Activated naive CD4-positive, alpha-beta T cell treated with anti-CD3 and anti-CD28 coated beads, Interleukin-2, amount 50 U/mL, for 16 hours (primary cell): ENCODE data around the gene CARMIL1.
A peak's percentile ranks its signal among the peaks of the same experiment; 100 is the strongest.

ENCODE experiments used
- DNase-seq: peaks from one replicate; pipeline ENCODE4 v3.0.0-alpha.2; 2020

The CARMIL1 gene

DNA sequence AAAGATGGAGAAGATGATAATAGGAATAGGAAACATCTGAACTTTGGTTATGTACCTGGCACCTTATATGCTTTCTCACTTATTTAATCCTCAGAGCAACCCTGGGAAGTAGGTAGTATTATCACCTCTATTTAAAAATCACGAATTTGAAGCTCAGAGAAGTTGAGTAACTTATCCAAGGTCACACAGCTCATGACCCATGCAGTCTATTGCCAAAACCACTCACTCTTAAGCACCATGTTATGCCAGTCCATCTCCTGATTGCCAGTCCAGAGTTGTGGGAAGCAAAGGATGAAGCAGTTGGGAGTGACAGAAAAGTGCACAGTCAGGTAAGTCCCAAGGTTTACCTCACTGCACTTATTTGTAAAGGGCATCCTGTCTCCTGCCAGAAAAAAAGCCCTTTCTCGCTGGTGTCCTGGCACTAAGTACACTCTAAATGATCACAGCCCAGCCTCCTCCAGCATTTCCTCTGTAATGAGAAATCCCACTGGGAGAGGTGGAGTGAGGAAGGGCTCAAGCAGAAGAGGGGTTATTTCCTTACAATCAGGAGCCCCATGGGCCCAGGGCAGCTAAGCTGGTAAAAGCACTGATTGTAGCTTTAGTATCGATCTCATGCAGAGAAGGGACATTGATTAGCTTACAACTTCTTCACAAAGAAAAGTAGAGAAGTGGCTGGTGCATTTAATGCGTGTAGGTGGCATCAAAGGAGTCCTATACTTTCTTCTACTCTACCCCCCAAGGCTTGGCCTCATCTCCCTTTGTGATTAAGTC is 351.5 kb downstream of the CARMIL1 start:
- no peak for DNase-seq

- DNase-seq = no peak
Observed at GRCh38 chr6:25635886-25636317, 356.7 kb downstream of the CARMIL1 start.

DNA sequence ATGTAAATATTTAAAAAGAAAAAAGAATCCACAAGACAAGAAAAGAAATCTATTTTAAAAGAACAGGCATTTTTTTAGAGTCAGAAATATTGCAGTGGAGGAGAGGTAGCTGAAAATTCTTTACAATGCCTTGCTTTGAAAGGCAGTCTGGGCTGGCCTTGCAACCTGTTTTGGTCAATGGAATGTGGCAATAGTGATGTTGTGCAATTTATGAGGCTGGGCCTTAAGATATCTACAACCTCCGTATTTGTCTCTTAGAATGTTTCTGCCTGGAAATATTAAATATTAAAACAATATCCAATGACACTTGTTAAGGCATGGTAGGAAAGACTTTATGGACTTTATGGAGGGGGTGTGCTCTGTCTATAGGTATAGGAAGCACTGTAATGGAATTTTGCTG is 358.0 kb downstream of the CARMIL1 start:
- no peak for DNase-seq

DNA sequence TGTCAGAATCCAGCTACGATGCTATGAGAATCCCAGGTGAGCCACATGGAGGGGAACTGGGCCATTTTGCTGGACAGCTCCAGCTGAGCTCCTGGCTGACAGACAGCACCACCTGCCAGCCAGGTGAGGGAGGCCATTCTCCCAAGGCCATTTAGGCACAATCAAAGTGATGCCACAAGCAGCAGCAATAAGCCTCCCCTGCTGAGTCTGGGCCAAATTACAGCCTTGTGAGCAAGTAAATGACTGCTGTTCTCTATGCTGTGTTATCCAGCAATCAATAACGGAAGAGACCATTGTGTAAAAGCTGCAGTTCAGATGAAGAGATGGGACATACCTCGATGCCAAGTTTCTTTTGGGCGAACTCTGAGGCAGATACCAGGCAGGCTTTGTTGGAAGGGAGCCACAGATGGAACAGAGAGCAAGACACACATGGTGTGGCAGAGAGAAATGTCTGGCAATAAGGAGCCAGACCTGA is 358.8 kb downstream of the CARMIL1 start:
- no peak for DNase-seq

GRCh38 chr6:25639653-25640052 is 360.5 kb downstream of the CARMIL1 start:
- DNase-seq = no peak

GRCh38 chr6:25640446-25640845 is 361.3 kb downstream of the CARMIL1 start:
- no peak for DNase-seq

- no peak for DNase-seq
Observed at GRCh38 chr6:25640891-25641290, 361.7 kb downstream of the CARMIL1 start.

- no peak for DNase-seq
Observed at GRCh38 chr6:25641377-25641776, 362.2 kb downstream of the CARMIL1 start.

DNA sequence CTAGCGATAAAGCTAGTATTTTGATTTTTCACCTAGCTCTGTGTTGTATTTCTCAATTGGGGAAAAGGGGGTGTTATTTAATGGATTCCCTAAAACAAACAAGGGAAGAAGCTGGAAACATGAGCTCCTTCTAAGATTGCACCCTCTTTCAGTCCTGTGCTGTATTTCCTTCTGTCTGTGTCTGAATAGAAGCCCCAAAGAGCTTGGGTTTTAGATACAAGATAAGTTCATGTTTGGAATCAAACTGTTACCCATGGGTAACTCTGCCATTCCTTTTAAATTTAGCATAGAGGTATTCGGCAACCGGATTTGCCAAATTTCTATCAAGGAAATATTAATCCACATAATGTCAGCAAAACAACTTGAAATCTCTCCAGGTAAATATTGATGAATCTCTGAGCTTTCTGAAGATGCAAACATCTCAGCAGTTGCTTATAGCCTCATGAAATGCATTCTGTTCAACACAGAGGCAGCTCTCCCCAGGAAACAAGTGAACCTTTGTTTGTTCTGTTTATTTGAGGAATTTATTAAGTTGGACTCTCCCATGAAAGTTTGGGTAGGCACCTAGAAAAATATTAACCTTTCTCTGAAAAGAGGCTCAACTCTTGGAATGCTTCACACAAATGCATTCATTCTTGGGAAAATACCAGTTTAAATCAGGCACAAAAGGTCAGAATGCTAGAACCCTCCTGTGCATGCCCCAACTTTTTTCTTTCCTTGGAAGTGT is 362.9 kb downstream of the CARMIL1 start:
- DNase-seq = no peak

GRCh38 chr6:25642667-25643328 is 363.6 kb downstream of the CARMIL1 start:
- DNase-seq = no peak

- no peak for DNase-seq
Observed at GRCh38 chr6:25645916-25646315, 366.7 kb downstream of the CARMIL1 start.

DNA sequence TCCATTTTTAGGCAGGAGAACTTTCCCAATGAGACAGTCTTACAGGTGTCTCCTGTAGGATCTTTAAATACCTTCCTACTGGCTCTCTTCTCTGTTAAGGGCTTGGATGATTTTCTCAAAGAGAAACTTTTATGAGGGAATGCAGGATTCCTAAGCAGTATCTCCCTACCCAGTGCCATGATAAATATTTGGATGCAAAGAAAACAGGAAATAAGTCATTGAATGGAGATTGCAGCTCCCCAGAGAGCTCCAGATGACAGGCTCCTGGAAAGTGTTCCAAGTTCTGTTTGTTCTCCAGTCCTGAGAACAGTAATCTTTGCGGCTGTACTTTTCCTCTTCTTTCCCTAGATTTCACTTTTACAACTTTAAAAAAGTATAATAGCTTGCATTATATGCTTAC is 370.4 kb downstream of the CARMIL1 start:
- DNase-seq = no peak

- peak; percentile 30 for DNase-seq
Observed at GRCh38 chr6:25652007-25652515, 372.9 kb downstream of the CARMIL1 start, which contains the start of gene SCGN. Gene SCGN (plus strand): TSS chr6:25652215. CDS start chr6:25652404, 189 bp downstream.

GRCh38 chr6:25655723-25656122 is 376.5 kb downstream of the CARMIL1 start:
- DNase-seq = no peak

- no peak for DNase-seq
Observed at GRCh38 chr6:25659633-25660368, 380.6 kb downstream of the CARMIL1 start.

DNA sequence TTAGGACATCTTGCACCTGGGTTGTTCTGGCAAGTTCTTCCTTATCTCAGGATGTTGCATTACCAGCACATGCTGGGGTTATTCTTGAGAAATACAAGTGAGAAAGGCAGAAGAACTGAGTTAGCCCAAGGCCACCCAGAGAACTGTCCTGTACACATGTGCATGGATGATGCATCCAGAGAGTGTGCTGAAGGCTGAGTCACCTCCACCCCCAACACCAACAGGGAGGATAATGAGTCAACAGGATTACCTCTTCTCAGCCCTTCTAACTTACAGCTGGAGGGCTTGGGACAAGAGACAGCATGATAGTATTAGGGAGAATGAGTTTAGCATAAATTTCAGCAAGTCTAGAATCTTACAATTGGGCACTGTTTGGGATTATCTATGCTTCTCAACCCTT is 381.3 kb downstream of the CARMIL1 start:
- peak; percentile 13 for DNase-seq

DNA sequence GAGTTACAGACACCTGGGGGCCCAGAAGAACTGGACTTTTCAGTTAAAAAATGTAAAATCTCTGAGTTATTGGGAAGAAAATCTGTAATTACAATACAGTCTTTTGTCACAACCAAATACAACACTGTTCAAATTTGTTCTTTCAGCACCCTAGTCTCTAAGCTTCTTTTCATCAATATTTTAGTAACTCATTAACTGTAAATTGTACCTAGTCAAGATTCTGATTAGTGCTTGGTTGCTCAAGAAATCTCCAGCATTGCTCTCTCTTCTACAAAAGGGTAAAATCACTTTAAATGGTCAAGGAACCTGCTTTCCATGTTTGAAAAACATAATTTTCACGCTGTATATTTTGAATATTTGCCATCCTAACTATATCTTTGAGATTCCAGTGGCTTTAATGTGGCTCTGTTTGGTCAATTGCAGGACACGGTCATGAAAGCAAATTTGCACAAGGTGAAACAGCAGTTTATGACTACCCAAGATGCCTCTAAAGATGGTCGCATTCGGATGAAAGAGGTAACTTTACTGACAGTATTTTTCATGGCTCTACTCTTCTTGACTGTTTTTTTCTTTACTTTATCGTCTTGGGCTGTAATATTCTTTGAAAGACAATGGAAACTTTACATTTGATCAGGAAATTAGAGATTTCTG is 382.1 kb downstream of the CARMIL1 start:
- no peak for DNase-seq

- DNase-seq = no peak
Observed at GRCh38 chr6:25665455-25665854, 386.3 kb downstream of the CARMIL1 start.

- DNase-seq = no peak
Observed at GRCh38 chr6:25669413-25669812, 390.2 kb downstream of the CARMIL1 start.
